OCI-LY7 (cell line): Measurements from ENCODE around the gene FBXO2. TPM values are rescaled to one million over a fixed set of nuclear protein-coding genes. Genes with fewer than 3 reads are reported as not detected.

Experiments used
- BruUV-seq: library from RNA; stranded (reverse); fragments of 400-500 nt; replicated peaks from 2 replicates; lab custom pipeline; 2021; lab: Mats Ljungman, UMichigan
- CTCF ChIA-PET: fragments of 300-600 bp; sonication (Branson Sonifier 250); formaldehyde crosslinking; loops from one replicate; lab custom pipeline; 2022; ENCODE audit warnings: antibody characterized with exemption; ENCODE audit not compliant: unreplicated experiment; lab: Charles Lee
- POLR2A ChIA-PET: fragments of 300-600 bp; sonication (Branson Sonifier 250); formaldehyde crosslinking; loops from one replicate; lab custom pipeline; 2022; ENCODE audit warnings: antibody characterized with exemption; lab: Charles Lee
- DNase-seq: peaks from one replicate; pipeline ENCODE4 v3.0.0-alpha.2; 2015; ENCODE audit warnings: low spot score
- H2AFZ ChIP-seq: fragments of 200-600 bp; sonication (generic), shearing (Covaris generic); 2 replicates; pipeline ENCODE4 v1.6.1; 2014; ENCODE audit warnings: mild to moderate bottlenecking, antibody characterized with exemption, low read length, moderate library complexity
- H3K27ac ChIP-seq: fragments of 200-600 bp; sonication (generic); 2 replicates; pipeline ENCODE4 v1.5.1; 2014; ENCODE audit warnings: mixed run types, low read depth, mild to moderate bottlenecking, moderate library complexity, low read length, inconsistent platforms; ENCODE audit not compliant: poor library complexity, severe bottlenecking
- H3K36me3 ChIP-seq: fragments of 200-600 bp; sonication (generic); 2 replicates; pipeline ENCODE4 v1.6.1; 2014; ENCODE audit warnings: mild to moderate bottlenecking, antibody characterized with exemption, low read length, moderate library complexity, mixed read lengths; ENCODE audit not compliant: insufficient read depth
- H3K4me1 ChIP-seq: fragments of 200-600 bp; sonication (generic); 2 replicates; pipeline ENCODE4 v1.5.1; 2014; ENCODE audit warnings: mild to moderate bottlenecking, low read length; ENCODE audit not compliant: insufficient read depth, poor library complexity, severe bottlenecking
- H3K4me2 ChIP-seq: fragments of 200-600 bp; sonication (generic); 2 replicates; pipeline ENCODE4 v1.6.1; 2014; ENCODE audit warnings: mild to moderate bottlenecking, low read length
- H3K4me3 ChIP-seq: fragments of 200-600 bp; sonication (generic); 2 replicates; pipeline ENCODE4 v1.5.1; 2014; ENCODE audit warnings: mild to moderate bottlenecking, low read depth, low read length; ENCODE audit not compliant: poor library complexity, severe bottlenecking
- H3K79me2 ChIP-seq: fragments of 200-600 bp; sonication (generic); 2 replicates; pipeline ENCODE4 v1.6.1; 2016; ENCODE audit warnings: low read depth, mild to moderate bottlenecking, low read length, moderate library complexity, mixed read lengths; ENCODE audit not compliant: insufficient read depth
- H3K9me2 ChIP-seq: fragments of 200-600 bp; sonication (generic); 2 replicates; pipeline ENCODE4 v1.6.1; 2016; ENCODE audit warnings: mild to moderate bottlenecking, low read length, mixed read lengths; ENCODE audit not compliant: insufficient read depth
- H3K9me3 ChIP-seq: fragments of 200-600 bp; sonication (generic); 2 replicates; pipeline ENCODE4 v1.6.1; 2014; ENCODE audit warnings: mild to moderate bottlenecking, mixed run types, low read length, mixed read lengths
- H4K20me1 ChIP-seq: fragments of 200-600 bp; sonication (generic); 2 replicates; pipeline ENCODE4 v1.6.1; 2014; ENCODE audit warnings: mild to moderate bottlenecking, antibody characterized with exemption, low read length, moderate library complexity, mixed read lengths; ENCODE audit not compliant: insufficient read depth
- EZH2phosphoT487 ChIP-seq: fragments of 200-600 bp; sonication (generic); IDR thresholded peaks from 2 replicates; pipeline ENCODE4 v1.6.1; 2018; ENCODE audit warnings: low read depth, borderline replicate concordance, mild to moderate bottlenecking, mixed run types, antibody characterized with exemption, low read length, moderate library complexity, mixed read lengths
- intact Hi-C: fragments of 100-400 bp; cut with micrococcal nuclease; formaldehyde crosslinking; loops from one replicate; pipeline ENCODE4 v1.10.0; 2022; ENCODE audit not compliant: unreplicated experiment
- total RNA-seq, 2 experiments: library from RNA; depleted of rRNA in 1 of 2; stranded (reverse); fragments of >200 nt in 1 of 2; shearing (Covaris generic) in 1 of 2; gene quantifications; 2 replicates each; pipeline ENCODE4 v1.2.3, GENCODE V29; 2014 to 2022
- TF ChIP-seq, protein P1 (sequence below): fragments of 200-600 bp; sonication (generic); conservative IDR thresholded peaks from 2 replicates; pipeline ENCODE4 v1.5.1; 2014; ENCODE audit warnings: mild to moderate bottlenecking, antibody characterized with exemption, low read length, moderate library complexity, mixed read lengths

Gene FBXO2
- total RNA-seq, 2 experiments from 2014 or later: 2.7 to 6.1 TPM

DNA sequence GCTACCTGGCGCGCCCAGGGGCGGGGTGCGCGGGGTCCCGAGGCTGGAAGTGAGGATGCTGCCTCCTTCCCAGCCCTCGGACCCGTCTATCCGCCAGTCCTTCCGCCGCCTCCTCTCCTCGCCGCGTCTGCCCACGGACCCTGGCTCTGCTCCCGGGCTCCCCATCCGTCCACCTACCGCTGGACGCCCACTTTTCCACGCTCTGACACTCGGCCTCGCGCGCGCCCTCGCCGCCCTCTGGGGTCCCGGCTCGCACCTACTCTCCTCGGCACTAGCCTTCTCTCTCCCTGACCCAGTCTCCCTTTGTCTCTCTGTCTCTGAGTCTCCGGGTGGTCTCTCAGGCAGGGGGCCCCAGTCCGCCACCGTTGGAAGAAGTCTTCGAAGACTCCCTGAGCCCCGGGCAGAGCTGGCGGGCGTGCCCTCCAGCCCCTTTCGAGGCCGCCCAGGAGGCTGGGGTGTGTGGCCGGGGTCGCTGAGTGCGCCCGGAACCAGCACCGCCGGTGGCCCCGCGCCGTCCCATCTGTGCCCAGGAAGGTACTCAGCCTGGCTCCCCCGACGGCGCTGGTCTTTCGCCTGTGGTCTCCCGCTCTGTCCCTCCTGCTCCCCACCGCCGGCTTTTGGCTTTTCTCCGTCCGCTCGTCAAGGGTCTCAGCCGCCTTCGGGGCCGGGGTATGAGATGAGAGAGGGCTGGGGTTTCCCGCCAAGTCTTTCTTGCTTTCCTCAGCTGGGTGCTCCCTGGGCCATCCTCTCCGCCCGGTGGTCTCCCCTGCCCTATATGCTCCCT, 37.9 kb upstream of the FBXO2 start:
- no peak overlapping the region for H3K4me3 ChIP-seq

DNA sequence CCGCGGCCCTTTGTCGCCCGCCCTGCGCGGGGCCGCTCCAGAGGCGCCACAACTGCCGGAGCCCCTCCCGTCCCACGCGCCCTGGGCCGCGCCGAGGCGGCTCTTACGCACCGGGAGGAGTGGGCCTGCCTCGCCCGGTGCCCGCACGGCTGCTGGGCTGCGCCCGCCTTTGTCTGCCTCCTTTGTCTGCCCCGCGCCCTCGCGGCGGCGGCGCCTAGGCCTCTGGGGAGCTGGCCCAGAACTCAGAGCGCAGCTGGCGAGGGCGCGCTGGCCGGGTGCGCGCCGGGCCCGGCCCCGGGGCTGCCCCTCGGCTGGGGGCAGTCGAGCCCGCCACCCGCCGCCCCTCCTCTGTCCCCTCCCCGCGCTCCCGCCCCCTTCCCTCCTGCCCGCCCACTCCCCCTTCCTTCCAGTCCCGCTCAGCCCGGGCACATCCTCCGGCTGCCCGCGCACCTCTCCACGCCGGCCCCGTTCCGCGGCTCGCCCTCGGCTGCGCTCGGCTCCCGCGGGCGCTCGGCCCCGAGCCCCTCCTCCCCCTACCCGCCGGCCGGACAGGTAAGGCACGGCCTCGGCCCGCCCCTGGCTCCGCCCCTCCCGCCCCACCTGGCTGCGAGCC, 37.2 kb upstream of the FBXO2 start, which contains the start of gene DRAXIN:
Gene DRAXIN (plus strand): TSS at position 409 of the 613 bp plus-strand sequence. CDS start 14,549 bp downstream, outside the sequence.
- no peak for TF ChIP-seq EZH2phosphoT487
- TF ChIP-seq, protein P1, sequence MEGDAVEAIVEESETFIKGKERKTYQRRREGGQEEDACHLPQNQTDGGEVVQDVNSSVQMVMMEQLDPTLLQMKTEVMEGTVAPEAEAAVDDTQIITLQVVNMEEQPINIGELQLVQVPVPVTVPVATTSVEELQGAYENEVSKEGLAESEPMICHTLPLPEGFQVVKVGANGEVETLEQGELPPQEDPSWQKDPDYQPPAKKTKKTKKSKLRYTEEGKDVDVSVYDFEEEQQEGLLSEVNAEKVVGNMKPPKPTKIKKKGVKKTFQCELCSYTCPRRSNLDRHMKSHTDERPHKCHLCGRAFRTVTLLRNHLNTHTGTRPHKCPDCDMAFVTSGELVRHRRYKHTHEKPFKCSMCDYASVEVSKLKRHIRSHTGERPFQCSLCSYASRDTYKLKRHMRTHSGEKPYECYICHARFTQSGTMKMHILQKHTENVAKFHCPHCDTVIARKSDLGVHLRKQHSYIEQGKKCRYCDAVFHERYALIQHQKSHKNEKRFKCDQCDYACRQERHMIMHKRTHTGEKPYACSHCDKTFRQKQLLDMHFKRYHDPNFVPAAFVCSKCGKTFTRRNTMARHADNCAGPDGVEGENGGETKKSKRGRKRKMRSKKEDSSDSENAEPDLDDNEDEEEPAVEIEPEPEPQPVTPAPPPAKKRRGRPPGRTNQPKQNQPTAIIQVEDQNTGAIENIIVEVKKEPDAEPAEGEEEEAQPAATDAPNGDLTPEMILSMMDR: no peak
- no peak within 1 kb of the TSS for H3K4me2 ChIP-seq
- no peak within 1 kb of the TSS for H3K27ac ChIP-seq
- H3K79me2 ChIP-seq: no peaks in the 10 kb centered on the region
- CTCF ChIA-PET: no interaction called here
- H3K4me1 ChIP-seq: no peaks in the 10 kb centered on the region
- H3K36me3 ChIP-seq: no peaks in the 10 kb centered on the region
- H3K9me3 ChIP-seq: no peaks in the 10 kb centered on the region
- no peaks in the 10 kb centered on the region for H4K20me1 ChIP-seq
- BruUV-seq: no TSS peak
- no peaks in the 10 kb centered on the region for H3K9me2 ChIP-seq
- intact Hi-C loops: no loop called here
- DNase-seq: no peak
- POLR2A ChIA-PET: no interaction called here
- H3K4me3 ChIP-seq: no peak within 1 kb of the TSS
- no peak within 1 kb of the TSS for H2AFZ ChIP-seq

More for the DNA sequence above, 37.9 kb upstream of the FBXO2 start:
- Histone ChIP-seq H3K9me3 (no peaks in the 10 kb centered on the region), H3K27ac (no peak overlapping the region), H3K79me2 (no peaks in the 10 kb centered on the region), H3K4me1 (no peaks in the 10 kb centered on the region), H3K4me2 (no peak overlapping the region), H4K20me1 (no peaks in the 10 kb centered on the region), H2AFZ (no peak overlapping the region), H3K36me3 (no peaks in the 10 kb centered on the region), H3K9me2 (no peaks in the 10 kb centered on the region)
- no peak for DNase-seq
- TF ChIP-seq EZH2phosphoT487: no peak
- TF ChIP-seq, protein P1: no peak
- ChIA-PET POLR2A (interaction anchor here (0.5 kb wide), 1 partner anchor 1727 kb away, joined by 4 read pairs; no protein-coding TSS in a partner anchor), CTCF (no interaction called here)
- BruUV-seq: no TSS peak
- intact Hi-C loops: no loop called here
